Measurements from ENCODE around the gene FRYL.
"Not testable (repeated sequence)": the region's sequence is repeated elsewhere in the genome, so short reads cannot be mapped to it uniquely, and the experiment has no call there.

The FRYL gene

GRCh38 chr4:48483006-48483776 lies 296.9 kb downstream of the FRYL start, which contains the start of gene SLC10A4:
Gene SLC10A4 (plus strand): TSS chr4:48483343. CDS start chr4:48483562, 219 bp downstream.
- peaks cover 50% of the 10 kb centered on the region for H3K27me3 Mint-ChIP-seq

GRCh38 chr4:48481581-48481980 lies 298.5 kb downstream of the FRYL start:
- Mint-ChIP-seq H3K9me3 (no peaks in the 10 kb centered on the region), H3K27me3 (peaks cover 41% of the 10 kb centered on the region), H3K36me3 (no peaks in the 10 kb centered on the region), H3K4me1 (peaks cover 17% of the 10 kb centered on the region), H3K4me3 (no peak overlapping the region), H3K27ac (no peak overlapping the region)

More at GRCh38 chr4:48483006-48483776, 296.9 kb downstream of the FRYL start, which contains the start of gene SLC10A4:
- Mint-ChIP-seq H3K9me3 (no peaks in the 10 kb centered on the region), H3K4me3 (peak within 1 kb of the TSS; percentile 81), H3K36me3 (no peaks in the 10 kb centered on the region), H3K27ac (no peak within 1 kb of the TSS), H3K4me1 (peaks cover 17% of the 10 kb centered on the region)

- Mint-ChIP-seq H3K27me3 (peaks cover 23% of the 10 kb centered on the region), H3K36me3 (no peaks in the 10 kb centered on the region), H3K9me3 (no peaks in the 10 kb centered on the region), H3K4me1 (peaks cover 5% of the 10 kb centered on the region), H3K27ac (no peak overlapping the region), H3K4me3 (no peak overlapping the region)
Observed at GRCh38 chr4:48478273-48478672, 301.8 kb downstream of the FRYL start.

DNA sequence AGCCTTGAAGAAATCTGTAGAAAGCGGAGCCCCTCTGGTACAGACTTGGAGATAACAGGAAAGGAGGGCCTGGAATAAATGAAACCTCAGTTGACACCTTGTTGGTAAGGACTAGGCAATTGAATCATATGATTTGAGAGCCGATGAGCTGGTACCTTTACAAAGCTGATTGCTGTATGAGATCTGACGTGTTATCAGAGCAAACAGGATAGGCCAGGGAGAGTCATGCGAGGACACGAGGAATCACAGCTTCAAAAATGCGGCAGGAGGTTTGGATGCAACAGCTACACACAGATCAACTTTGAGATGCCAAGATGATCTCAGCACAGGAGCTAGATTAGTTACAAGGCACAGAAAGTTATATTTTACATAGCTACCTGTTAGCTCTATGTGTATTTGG lies 304.3 kb downstream of the FRYL start:
- Mint-ChIP-seq H3K4me3 (no peak overlapping the region), H3K36me3 (peaks cover 2% of the 10 kb centered on the region), H3K9me3 (no peaks in the 10 kb centered on the region), H3K27ac (no peak overlapping the region), H3K4me1 (no peaks in the 10 kb centered on the region), H3K27me3 (peaks cover 5% of the 10 kb centered on the region)

DNA sequence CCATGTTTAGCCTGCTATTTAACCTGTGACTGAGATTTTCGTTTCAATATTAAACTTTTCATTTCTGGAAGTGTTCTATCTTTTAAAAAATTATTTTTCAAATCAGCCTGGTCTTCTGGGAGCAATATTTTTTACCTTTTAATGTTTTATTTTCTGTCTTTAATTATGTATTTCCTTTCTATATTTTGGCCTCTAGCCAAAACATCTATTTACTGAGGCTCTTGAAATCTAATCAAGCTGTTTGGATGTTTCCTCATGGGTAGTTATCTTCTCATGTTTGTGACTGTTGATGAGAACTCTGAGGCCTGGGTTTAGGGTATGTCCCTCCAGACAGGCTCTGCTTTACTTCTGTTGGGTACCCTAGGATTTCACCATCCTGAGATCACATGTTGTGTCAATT lies 307.3 kb downstream of the FRYL start:
- no peaks in the 10 kb centered on the region for H3K27me3 Mint-ChIP-seq
- peaks cover 2% of the 10 kb centered on the region for H3K36me3 Mint-ChIP-seq
- no peak overlapping the region for H3K27ac Mint-ChIP-seq
- no peaks in the 10 kb centered on the region for H3K9me3 Mint-ChIP-seq
- H3K4me3 Mint-ChIP-seq, result no peak overlapping the region
- H3K4me1 Mint-ChIP-seq, result no peaks in the 10 kb centered on the region

- H3K9me3 Mint-ChIP-seq, result no peaks in the 10 kb centered on the region
- H3K4me3 Mint-ChIP-seq, result no peak overlapping the region
- no peaks in the 10 kb centered on the region for H3K27me3 Mint-ChIP-seq
- no peak overlapping the region for H3K27ac Mint-ChIP-seq
- H3K4me1 Mint-ChIP-seq, result no peaks in the 10 kb centered on the region
- peaks cover 2% of the 10 kb centered on the region for H3K36me3 Mint-ChIP-seq
Observed at GRCh38 chr4:48470570-48470969, 309.5 kb downstream of the FRYL start.

DNA sequence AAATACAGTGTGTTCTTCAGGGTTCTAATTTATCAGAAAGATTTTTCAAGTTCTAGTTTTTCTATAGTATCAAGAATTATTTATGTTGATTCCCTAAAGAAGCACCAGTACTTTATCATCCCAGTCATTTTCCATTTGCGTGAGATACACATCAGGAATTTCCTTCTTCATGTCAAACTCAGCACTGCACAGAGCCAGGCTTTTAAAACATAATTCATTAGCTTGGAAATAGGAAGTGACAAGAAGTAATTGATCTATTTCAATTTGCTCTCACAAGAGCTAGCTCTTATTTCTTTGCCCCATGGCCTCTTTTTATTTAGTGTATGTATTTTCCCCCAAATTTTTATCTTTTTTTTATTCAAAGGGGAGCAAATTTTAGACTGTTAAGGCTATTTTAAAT lies 309.9 kb downstream of the FRYL start:
- peaks cover 2% of the 10 kb centered on the region for H3K36me3 Mint-ChIP-seq
- H3K4me3 Mint-ChIP-seq, result no peak overlapping the region
- no peaks in the 10 kb centered on the region for H3K27me3 Mint-ChIP-seq
- no peaks in the 10 kb centered on the region for H3K4me1 Mint-ChIP-seq
- H3K9me3 Mint-ChIP-seq, result no peaks in the 10 kb centered on the region
- H3K27ac Mint-ChIP-seq, result no peak overlapping the region

GRCh38 chr4:48467891-48468290 lies 312.2 kb downstream of the FRYL start:
- H3K27ac Mint-ChIP-seq, result no peak overlapping the region
- peaks cover 2% of the 10 kb centered on the region for H3K36me3 Mint-ChIP-seq
- H3K4me1 Mint-ChIP-seq, result no peaks in the 10 kb centered on the region
- H3K27me3 Mint-ChIP-seq, result no peaks in the 10 kb centered on the region
- H3K4me3 Mint-ChIP-seq, result no peak overlapping the region
- H3K9me3 Mint-ChIP-seq, result no peaks in the 10 kb centered on the region

GRCh38 chr4:48467442-48467841 lies 312.6 kb downstream of the FRYL start:
- Mint-ChIP-seq H3K4me1 (no peaks in the 10 kb centered on the region), H3K36me3 (peaks cover 2% of the 10 kb centered on the region), H3K4me3 (no peak overlapping the region), H3K9me3 (no peaks in the 10 kb centered on the region), H3K27ac (no peak overlapping the region), H3K27me3 (no peaks in the 10 kb centered on the region)

GRCh38 chr4:48462363-48462762 lies 317.7 kb downstream of the FRYL start:
- H3K27ac Mint-ChIP-seq, result no peak overlapping the region
- no peak overlapping the region for H3K4me3 Mint-ChIP-seq
- no peaks in the 10 kb centered on the region for H3K36me3 Mint-ChIP-seq
- no peaks in the 10 kb centered on the region for H3K27me3 Mint-ChIP-seq
- H3K4me1 Mint-ChIP-seq, result no peaks in the 10 kb centered on the region
- no peaks in the 10 kb centered on the region for H3K9me3 Mint-ChIP-seq

DNA sequence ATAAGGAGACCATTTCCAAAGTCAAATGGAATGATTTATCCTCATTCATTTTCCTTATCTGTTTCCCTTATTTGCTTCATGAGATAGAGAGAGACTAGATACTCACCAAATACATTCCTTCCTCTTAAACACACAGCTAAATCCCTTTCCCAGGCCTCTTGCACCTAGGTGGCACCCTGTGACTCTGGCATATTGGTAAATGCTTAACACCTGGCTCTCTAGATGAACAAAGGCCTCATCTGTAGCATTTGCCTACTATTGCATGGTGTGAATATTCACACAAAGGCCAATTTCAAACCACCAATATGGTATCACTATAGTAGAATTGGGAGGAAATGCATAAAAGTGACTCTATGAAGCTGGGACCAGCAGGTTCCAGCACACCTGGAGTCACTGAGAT lies 319.1 kb downstream of the FRYL start:
- no peaks in the 10 kb centered on the region for H3K36me3 Mint-ChIP-seq
- no peak overlapping the region for H3K4me3 Mint-ChIP-seq
- H3K27me3 Mint-ChIP-seq, result no peaks in the 10 kb centered on the region
- no peak overlapping the region for H3K27ac Mint-ChIP-seq
- H3K9me3 Mint-ChIP-seq, result no peaks in the 10 kb centered on the region
- H3K4me1 Mint-ChIP-seq, result no peaks in the 10 kb centered on the region

DNA sequence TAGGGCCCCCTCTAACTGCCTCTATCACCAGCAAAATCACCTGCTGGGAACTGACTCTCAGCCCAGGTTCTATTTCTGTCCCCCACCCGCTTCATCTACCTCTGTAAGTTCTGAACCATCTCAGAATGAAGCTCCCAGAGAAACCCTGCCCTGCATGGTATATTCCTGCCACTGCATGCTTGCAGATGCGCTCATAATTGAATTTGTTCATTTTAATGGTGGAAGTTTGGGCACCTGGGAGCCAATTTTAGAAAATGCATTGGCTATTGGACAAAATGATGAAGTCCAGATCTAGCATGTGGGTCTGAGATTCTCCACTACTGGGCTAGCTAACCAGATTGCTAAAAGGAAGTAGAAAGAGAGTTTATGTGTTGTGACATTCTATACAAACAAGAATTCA lies 325.5 kb downstream of the FRYL start:
- H3K27ac Mint-ChIP-seq, result no peak overlapping the region
- H3K4me1 Mint-ChIP-seq, result no peaks in the 10 kb centered on the region

DNA sequence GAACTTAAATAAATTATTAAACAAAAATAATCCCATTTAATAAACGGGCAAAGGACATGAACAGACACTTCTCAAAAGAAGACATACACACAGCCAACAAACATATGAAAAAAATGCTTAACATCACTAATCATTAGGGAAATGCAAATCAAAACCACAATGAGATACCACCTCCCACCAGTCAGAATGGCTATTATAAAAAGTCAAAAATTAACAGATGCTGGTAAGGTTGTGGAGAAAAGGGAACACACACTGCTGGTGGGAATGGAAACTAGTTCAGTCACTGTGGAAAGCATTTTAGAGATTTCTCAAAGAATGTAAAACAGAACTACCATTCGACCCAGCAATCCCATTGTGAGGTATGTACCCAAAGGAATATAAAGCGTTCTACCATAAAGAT lies 328.4 kb downstream of the FRYL start:
- not testable (repeated sequence) for H3K27ac Mint-ChIP-seq, H3K36me3 Mint-ChIP-seq, H3K4me3 Mint-ChIP-seq, H3K4me1 Mint-ChIP-seq, H3K27me3 Mint-ChIP-seq, H3K9me3 Mint-ChIP-seq

More for the DNA sequence above, 325.5 kb downstream of the FRYL start:
- Mint-ChIP-seq H3K27me3 (peaks cover 1% of the 10 kb centered on the region), H3K36me3 (peaks cover 1% of the 10 kb centered on the region), H3K9me3 (peaks cover 6% of the 10 kb centered on the region), H3K4me3 (no peak overlapping the region)

DNA sequence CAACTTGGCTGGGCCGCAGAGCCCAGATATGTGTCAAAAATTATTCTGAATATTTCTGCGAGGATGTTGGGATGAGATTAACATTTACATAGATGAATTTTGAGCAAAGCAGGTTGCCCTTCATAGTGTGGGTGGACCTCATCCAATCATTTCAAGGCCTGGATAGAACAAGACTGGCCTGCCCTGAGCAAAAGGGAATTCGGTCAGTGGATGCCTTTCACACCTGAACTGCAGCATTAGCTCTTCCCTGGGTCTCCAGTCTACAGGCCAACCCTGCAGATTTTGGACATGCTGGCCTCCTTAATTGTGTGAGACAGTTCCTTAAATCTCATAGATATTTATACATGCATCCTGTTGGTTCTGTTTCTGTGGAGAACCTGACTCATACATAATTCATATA lies 329.3 kb downstream of the FRYL start:
- Mint-ChIP-seq H3K4me1 (no peaks in the 10 kb centered on the region), H3K27me3 (peaks cover 5% of the 10 kb centered on the region), H3K36me3 (peaks cover 1% of the 10 kb centered on the region), H3K9me3 (peaks cover 4% of the 10 kb centered on the region), H3K27ac (no peak overlapping the region), H3K4me3 (no peak overlapping the region)

DNA sequence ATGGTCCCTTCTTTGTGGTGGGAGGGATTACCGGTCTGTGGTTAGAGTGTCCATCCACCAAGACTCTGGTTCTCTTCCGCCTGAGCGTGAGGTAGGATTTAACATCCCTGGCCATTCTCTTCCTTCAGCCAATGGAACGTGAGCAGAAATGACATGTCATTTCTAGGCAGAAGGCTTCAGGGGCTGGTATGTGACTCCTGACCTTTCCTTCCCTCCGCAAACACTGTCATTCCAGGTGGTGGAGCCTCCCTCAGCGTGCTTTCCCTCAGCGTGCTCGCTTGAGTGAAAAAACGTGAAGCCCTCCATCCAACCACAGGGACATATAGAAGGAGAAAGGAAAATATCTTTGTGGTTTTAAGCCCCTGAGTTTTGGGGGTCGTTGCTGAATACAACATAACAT lies 330.9 kb downstream of the FRYL start:
- no peak overlapping the region for H3K4me3 Mint-ChIP-seq
- H3K4me1 Mint-ChIP-seq, result no peaks in the 10 kb centered on the region
- H3K27me3 Mint-ChIP-seq, result peaks cover 5% of the 10 kb centered on the region
- no peak overlapping the region for H3K27ac Mint-ChIP-seq
- no peaks in the 10 kb centered on the region for H3K36me3 Mint-ChIP-seq
- no peaks in the 10 kb centered on the region for H3K9me3 Mint-ChIP-seq

All from activated naive CD4-positive, alpha-beta T cell treated with anti-CD3 and anti-CD28 coated beads, Interleukin-2, amount 50 U/mL, for 24 hours (primary cell).